Hindlimb muscle (tissue), 1 donor: ENCODE results near the gene DBH. TPM values are rescaled to one million over a fixed set of nuclear protein-coding genes. Genes with fewer than 3 reads are reported as not detected.

Experiments
- DNase-seq: peaks from one replicate; pipeline ENCODE4 v3.0.0-alpha.2; 2013
- polyA plus RNA-seq: library from polyadenylated mRNA; unstranded; fragments of 120-200 nt; gene quantifications from one replicate; pipeline ENCODE4 v1.2.1, GENCODE V29; 2013; ENCODE audit not compliant: insufficient read length

DBH gene
- 0.54 TPM for polyA plus RNA-seq

DNA sequence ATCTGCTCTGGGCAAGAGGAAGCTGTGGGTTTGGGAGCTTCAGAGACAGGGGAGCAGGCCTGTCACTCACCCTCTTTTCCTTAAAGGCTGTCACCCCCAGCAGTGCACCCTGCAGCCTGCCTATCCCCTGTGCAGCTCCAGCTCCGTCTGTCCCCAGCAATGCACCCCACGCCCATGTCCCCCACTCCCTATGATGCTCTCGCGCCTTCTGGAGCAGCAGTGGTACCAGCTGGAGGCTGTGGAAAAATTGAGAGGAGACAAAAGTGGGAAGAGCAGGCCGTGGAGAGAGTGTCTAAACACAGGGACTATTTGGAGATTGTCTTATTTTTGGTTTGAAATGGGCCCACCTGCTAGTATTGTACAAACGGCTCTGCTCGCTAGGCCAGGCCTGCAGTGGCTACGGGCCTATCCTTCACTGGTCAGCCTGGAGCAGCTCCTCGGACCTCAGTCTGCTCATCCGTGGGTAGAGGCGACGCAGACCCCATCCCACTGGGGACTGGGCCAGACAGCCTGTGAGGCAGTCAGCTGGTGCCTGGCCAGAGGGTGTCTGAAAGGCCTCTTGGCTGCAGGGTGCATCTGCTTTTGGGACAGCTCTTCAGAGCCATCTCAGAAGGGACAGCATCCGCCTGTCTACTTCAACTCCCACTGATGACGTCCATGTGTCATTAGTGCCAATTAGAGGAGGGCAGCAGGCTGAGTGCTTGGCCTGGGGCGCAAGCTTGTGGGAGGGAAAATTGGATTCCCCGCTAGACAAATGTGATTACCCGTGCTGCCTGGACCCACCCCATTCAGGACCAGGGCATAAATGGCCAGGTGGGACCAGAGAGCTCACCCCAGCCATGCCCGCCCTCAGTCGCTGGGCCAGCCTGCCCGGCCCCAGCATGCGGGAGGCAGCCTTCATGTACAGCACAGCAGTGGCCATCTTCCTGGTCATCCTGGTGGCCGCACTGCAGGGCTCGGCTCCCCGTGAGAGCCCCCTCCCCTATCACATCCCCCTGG, at the start of gene DBH:
Gene DBH (plus strand): TSS at position 831 of the 999 bp plus-strand sequence. CDS start 9 bp downstream, at position 840.
- no peak for DNase-seq

DNA sequence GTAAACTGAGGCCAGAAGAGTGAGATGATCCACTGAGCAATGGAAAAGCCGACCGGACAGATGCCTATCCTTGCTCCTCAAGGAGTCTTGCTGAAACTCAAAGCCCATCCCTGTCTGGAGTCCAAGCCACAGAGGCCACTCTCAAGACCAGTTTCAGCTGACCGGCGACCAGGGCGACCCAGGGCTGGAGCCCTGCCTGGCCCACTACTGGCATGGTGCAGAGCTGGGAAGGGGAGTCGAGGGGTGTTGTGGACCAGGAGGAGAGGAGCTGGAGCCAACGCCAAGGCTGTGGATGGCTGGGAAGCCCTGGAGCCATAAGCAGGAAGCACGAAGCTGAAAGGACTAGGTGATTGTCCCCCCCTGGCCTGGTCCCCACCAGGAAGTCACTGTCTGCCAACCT, 49.1 kb upstream of the DBH start:
- no peak for DNase-seq

DNA sequence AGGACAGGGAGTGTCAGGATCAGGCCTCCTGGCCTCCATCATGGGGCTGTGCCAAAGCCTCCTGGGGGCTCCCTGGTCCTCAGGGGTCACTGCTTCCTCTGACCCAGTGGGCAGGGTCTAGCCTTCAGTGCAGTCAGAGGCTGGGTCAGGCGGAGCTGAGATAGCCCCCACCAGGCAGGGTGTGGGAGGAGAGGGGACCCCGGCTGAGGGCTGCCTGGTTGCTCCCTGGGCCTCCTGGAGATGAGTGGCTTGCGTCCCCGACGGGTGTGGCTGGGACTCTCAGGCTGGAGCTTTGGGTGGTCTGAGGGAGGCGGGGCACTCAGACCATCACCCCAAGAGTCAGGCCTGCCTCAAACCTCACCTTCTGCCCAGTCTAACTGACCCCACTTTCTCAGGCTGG, 48.7 kb upstream of the DBH start:
- DNase-seq = no peak

DNA sequence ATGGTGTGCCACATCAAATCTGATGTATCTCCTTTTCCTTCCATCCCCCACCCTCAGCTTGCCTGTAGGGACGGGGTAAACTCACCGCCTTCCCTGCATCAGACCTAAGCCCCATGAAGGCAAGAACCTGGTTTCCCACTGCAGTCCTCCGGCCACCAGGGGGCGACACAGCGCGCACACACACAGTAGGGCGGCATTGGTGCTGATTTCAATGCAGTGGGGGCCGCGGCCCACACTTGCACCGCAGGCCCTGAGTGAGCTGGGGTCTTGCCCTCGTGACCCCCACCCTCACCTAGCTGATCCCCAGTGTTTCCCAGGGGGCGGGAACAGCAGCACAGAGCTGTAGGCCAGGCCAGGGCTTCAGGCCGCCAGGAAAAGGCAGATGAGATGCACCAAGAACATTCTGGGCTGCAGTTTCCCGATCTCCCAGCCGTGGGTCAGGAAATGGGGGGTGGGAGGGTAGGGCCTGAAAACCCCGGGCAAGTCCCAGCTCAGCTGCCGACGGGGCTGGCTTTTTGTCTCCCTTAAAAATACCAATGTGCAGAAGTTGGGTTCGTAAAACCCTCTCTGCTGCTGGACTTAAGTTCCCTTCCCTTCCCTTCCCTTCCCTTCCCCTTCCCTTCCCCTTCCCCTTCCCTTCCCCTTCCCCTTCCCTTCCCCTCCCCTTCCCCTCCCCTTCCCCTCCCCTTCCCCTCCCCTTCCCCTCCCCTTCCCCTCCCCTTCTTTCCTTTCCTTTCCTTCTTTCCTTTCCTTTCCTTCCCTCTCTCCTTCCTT, 46.5 kb upstream of the DBH start:
- DNase-seq = no peak

DNA sequence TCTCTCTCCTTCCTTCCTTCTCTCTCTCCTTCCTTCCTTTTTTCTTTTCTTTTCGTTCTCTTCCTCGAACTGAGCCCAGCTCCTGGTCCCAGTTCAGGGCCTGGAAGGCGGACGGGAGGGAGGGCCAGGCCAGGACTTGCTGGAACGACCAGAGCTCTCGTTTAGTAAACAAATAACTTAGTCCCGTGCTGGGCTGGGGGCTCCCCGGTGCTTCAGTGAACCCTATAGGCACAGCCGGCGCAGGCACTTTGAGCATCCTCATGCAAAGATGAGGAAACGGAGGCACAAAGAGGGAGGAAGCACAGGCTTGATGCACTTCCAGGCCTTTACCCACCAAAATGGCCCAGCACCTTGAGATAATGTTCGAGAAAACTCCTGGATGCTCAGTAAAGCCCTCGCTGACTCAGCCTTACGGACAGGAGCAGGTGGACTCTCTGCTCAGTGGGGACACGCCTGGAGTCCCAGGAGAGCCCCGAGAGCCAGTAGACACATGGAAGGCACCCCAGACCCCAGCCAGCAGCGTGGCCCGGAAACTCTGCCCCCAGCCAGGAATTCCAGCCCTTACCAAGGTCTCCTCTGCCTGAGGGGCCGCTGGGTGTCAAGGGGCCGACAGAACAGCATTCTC, 45.8 kb upstream of the DBH start:
- DNase-seq = no peak

DNA sequence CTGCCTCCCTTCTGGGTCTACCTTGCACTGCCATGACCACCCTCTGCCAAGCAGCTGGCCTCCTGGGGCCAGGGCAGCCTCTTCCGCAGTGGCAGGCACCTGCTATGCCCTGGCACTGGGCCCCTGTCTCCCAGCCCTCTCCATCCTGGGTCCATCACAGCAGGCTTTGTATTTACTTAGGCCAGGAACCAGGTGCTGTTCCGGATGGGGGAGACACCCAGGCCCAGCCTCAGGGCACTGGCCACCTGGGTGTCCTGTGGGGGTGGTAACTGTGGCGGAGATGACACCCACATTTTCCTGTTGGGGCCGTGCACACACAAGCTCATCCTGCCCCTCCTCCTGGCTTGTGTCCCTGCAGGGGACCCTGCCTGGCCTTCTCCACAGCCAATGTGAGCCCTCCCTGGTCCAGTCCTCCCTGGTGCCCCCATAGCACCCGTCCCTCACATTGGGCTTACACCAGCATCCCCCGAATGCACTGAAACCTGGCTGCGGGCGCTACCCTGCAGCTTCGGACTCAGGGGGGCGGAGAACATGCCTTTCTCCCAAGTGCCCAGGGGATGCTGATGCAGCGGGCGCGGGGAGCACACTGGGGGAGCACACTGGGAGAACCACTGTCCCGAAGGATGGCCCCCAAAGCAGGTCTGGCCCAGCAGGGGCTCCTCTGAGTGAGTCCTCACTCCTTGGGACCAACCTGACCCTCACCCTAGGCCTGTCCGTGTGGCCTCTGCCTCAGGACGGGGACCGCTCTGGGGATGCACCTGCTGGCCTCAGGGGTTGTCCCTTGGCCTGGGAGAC, 44.9 kb upstream of the DBH start:
- no peak for DNase-seq

DNA sequence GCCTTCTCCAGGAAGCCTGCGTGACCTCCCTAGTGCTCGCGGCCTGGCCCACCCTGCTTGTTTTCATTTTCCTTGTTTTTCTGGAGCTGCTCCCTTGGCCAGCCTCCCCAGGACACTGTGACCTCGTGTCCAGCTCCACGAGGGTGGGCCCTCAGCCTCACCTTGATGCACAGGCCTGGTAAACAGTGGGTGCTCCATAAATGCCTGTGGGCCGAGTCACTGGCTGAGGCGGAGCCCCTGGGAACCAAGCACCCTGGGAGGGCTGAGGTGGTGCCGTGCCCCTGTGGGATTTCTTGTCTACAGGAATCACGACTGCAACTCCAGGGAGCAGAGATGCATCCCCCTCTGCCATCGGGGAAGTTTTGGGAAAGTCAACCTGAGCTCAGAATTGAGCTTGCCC, 44.2 kb upstream of the DBH start:
- no peak for DNase-seq

DNA sequence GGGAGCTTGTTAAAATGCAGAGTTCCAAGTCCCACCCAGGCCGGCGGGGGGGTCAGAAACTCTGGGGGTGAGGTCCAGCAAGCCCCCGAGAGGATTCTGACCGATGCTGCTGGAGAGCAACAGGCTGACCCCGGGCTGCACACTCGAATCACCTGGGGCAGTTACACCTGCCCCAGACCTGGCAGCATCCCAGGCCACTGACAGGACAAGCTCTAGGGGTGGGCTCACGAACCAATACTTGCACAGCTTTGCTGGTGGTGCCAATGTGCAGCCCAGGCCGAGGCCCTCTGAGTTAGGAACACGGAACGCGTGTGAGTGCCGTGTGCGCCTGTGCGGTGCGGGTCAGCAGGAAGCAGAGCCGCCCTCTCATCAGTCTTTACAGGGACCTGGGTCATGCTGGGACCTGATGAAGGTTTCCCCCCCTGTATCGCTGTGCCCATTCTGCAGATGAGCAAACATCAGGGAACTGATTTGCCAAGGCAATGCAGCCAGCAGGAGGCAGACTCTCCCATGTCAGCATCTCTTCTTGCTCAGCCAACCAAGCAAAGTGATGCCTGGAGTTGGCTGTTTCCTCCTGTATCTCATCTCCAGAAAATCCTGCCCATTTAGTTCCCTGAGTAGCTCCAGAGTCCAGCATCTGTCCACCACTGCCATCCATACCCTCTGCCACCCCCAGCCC, 43.3 kb upstream of the DBH start:
- DNase-seq = no peak

DNA sequence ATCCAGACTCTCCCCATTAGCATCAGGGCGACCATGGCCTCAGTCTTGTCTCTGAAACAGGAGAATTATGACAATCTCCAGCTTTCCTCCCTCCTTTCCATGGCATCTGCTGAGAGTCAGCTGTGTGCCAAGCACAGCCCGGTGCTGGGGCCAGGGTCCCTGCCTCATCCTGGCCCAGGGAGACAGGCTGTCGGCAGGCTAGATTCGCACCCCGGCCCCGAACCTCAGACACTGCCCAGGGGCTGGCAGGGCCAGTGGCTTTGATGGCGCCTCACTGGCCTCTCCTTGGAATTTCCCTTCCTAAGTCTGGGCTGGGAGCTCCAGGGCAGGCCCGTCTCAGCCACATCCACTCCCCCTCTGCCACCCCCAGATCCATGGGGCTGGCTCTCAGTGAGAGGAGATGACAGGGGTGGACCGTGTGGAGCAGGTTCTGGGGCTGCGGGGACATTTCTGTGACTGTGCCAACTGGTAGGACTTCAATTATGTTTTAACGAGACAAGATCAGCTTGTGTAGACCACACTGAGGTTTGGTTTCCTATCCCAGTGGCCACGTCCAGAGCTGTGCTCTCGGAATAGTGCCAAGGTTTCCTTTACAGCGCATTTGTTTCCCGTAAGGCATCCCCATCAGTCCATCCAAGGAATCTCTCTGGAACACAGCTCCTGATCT, 42.4 kb upstream of the DBH start:
- DNase-seq = no peak

DNA sequence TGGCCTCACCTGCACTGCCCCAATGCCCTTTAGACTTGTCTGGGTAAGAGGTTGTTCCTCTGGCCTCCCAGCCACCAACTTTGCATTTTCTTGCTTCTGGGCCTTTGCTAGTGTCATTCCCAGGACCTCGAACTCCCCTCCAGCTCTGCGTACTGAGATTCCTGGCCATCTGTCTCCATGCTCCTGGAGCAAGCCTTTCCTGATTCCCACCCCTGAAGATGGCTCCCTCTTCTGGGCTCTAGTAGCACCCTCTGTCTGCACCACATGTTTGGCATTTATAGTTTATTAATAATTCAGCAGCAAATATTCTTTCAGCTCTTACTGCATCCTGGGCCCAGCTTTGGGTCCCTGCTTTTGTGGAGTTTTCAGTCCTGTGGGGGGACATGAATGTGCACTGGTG, 41.9 kb upstream of the DBH start:
- DNase-seq = no peak

DNA sequence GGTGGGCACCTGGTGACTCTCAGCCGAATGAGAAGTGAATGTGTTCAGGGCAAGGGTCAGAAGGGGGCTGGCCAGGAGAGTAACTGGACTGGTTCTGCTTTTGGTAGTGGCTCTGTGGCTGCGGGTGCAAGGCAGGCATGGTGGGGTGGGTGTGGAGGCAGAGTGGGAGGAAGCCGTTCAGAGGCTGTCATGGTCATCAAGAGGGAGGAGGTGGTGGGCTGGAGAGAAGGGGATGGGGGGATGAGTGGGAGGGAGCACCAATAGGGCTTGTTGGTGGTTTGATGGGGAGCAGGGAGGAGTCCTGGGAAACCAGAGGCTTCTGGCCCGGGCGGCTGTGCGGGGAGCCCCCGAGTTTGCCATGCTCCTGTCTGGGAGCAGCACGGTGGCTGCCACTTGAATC, 40.3 kb upstream of the DBH start:
- DNase-seq = no peak

DNA sequence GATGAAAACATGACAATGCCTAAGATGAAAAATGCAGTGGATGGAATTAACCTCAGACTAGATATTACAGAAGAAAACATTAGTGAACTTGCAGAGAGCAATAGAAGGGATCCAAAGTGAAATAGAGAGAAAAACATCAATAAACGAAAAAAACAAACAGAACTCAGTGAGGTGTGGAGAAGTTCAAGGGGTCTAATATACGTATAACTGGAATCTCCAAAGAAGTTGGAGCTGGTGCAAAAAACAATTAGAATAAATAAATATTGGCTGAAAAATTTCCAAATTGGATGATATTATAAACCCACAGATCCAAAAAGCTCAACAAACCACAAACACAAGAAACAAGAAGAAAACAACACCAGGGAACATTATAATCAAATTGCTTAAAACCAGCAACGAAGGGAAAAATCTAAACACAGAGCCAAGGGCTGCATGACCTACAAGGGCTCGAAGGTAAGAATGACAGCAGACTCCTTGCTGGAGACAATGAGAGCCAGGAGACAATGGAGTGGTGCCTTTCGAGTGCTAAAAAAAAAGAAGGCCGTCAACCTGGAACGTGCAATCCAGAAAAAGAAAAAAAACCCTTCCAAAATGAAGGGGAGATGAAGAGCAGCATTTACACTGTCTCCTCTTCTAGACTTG, 38.7 kb upstream of the DBH start:
- no peak for DNase-seq

DNA sequence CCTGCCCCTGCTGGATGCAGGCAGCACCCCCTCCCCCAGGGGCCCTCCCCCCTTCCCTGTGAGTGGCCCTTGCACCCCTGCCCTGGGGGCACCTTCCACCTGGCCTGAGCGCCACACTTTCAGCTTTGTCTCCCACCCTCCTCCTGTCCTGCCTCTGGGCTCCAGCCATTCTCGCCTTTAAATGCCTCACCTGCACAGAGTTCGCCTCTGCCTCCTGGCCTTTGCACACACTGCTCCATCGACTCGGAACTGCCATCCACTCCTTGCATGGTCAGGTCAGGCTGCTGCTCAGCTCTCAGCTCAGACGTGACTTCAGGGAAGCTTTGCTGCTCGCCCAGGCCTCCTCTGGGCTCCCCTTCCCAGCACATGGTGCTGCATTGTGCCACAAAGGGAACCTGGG, 37.2 kb upstream of the DBH start:
- no peak for DNase-seq

DNA sequence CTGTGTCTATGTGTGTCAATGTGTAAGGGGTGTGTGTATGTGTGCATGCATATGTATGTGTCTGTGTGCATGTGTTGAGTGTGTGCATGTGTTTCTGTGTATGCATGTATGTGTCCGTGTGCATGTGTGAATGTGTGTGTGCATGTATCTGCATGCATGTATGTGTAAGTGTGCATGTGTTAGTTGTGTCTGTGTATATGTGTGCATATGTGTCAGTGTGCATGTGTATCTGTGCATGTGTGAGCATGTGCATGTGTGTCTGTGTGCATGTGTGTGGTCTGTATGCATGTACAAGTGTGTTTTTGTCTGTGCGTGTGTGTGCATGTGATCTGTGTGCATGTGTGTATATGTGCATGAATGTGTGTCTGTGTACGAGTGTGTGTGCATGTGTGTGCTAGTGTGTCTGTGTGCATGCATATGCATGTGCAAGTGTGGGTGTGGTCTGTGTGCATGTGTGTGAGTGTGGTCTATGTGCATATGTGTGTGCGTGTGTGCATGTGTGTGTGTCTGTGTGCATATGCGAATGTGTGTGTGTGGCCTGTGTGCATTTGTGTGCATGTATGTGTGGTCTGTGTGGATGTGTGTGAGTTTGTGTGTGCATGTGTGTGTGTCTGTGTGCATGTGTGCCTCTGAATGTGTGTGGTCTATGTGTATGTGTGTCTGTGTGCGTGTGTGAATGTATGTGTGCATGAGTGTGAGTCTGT, 36.5 kb upstream of the DBH start:
- no peak for DNase-seq

DNA sequence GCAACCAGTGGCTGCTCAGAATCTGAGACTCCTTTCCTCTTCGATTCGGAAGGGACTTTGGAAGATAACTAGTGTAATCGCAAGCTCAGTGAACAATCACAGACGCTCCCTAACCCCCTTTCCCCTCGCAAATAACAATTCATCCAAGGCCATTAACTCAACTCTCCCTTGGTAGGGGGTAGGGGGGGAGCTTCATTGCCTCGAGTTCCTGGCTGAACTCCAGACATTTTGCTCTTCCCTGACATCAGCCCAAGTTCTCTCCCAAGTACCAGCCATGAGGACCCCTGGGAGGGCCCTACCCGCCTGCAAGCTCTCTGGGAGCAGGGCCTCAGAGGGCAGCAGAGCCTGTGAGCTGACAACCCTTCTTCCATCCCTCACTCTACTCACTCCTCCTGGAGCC, 35.4 kb upstream of the DBH start:
- DNase-seq = no peak

DNA sequence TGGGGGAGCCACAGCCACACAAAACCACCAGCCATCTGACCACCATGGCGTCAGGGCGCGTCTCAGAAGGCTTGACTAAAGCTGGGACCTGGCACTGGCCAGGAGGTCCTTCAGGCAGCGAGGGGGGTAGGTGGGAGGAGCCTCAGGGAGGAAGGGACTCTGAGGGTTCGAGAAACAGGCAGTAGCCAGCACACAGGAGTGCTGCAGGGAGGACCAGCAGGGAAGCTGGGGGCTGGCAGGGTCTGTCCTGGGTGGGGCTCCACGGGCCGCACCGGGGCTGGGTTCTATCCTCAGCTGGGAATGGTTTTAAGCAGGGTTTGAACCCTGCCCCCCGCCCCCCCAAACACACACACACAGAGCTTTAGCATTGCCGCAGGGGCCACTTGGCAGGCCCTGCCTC, 34.4 kb upstream of the DBH start:
- no peak for DNase-seq

DNA sequence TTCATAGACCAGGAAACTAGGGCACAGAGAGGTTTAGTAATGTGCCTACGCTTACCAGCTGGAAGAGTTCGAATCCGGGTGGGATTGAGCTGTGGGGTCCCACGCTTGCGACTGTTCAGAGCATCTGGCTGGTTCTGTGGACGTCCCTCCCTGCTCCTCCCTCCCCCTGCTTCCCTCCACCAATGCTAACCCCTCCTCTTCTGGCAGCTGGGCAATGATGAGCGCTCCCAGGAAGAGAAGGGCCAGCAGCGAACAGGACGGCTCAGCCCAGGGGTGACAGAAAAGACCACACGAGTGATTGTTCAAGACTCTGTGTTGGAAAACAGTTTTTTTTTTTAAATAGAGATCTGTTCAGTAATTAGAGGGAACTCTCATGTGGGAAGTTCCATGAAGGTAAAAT, 33.9 kb upstream of the DBH start:
- DNase-seq = no peak

DNA sequence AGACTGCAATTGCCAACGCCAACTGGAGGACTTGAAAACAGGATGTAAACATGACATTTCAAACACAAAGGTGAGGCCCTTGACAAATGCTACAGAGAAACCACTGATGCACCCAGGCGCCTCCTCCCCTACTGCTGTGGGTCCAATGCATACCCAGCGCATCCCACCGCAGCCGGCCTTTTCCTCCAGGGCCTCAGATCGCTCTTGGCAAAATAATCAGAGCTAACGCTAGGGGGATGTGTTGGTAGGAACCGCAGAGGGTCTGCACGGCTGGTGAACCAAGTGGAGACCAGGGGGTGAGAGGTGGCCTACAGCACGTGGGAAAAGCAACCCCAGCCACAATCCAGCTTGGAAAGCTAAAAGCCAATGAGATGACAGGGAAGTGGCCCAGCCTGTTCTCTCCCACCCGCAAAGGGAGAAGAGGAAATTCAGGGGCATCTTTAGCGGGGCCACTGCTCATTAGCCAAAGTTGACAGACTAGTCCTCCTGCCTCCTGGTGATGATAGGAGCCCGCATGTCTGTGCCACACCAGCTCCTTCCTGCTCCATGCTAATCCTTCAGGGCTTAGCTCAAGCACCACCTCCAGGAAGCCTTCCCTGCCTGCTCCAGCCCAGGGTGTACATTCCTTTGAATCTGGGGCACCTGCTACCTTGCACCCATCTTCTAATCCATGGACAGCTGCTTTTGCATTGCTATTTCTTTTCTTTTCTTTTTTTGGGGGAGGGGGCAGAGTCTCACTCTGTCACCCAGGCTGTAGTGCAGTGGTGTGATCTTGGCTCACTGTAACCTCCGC, 32.8 kb upstream of the DBH start:
- DNase-seq = no peak

DNA sequence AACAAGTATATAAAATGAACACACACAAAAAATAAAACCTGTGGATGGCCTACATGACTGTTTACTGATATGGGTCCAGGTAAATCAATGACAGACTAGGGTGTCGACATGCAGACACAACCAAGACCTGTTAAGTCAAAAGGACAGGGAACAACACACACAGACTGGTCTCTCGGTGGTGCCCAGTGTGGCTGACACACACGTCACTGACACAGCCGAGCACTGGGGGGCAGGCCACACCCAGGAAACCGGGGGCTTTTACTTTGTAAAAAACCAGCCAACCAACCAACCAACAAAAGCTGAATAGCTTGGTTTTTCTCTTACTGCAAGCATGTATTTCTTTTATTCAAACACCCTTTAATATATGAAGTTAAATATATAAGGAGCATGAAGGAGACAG, 31.9 kb upstream of the DBH start:
- DNase-seq = no peak
